ENCODE measurements around the gene KLHL22.

KLHL22 gene

DNA sequence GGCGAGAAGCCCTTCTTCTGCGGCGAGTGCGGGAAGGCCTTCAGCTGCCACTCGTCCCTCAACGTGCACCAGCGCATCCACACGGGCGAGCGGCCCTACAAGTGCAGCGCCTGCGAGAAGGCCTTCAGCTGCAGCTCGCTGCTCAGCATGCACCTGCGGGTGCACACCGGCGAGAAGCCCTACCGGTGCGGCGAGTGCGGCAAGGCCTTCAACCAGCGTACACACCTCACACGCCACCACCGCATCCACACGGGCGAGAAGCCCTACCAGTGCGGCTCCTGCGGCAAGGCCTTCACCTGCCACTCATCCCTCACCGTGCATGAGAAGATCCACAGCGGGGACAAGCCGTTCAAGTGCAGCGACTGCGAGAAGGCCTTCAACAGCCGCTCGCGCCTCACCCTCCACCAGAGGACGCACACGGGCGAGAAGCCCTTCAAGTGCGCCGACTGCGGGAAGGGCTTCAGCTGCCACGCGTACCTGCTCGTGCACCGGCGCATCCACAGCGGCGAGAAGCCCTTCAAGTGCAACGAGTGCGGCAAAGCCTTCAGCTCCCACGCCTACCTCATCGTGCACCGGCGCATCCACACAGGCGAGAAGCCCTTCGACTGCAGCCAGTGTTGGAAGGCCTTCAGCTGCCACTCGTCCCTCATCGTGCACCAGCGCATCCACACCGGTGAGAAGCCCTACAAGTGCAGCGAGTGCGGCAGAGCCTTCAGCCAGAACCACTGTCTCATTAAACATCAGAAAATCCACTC lies 89.5 kb downstream of the KLHL22 start:
- no peak for DNase-seq (ENCODE audit: low read depth)
- TF ChIP-seq, protein P1, sequence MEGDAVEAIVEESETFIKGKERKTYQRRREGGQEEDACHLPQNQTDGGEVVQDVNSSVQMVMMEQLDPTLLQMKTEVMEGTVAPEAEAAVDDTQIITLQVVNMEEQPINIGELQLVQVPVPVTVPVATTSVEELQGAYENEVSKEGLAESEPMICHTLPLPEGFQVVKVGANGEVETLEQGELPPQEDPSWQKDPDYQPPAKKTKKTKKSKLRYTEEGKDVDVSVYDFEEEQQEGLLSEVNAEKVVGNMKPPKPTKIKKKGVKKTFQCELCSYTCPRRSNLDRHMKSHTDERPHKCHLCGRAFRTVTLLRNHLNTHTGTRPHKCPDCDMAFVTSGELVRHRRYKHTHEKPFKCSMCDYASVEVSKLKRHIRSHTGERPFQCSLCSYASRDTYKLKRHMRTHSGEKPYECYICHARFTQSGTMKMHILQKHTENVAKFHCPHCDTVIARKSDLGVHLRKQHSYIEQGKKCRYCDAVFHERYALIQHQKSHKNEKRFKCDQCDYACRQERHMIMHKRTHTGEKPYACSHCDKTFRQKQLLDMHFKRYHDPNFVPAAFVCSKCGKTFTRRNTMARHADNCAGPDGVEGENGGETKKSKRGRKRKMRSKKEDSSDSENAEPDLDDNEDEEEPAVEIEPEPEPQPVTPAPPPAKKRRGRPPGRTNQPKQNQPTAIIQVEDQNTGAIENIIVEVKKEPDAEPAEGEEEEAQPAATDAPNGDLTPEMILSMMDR (IDR thresholded peaks at IDR 0.05; ENCODE audit: control insufficient read depth, insufficient read depth, low read depth, low read length, missing control alignments), result no peak
- no peak overlapping the region for H3K4me3 ChIP-seq (ENCODE audit: control insufficient read depth, low read depth, low read length)

DNA sequence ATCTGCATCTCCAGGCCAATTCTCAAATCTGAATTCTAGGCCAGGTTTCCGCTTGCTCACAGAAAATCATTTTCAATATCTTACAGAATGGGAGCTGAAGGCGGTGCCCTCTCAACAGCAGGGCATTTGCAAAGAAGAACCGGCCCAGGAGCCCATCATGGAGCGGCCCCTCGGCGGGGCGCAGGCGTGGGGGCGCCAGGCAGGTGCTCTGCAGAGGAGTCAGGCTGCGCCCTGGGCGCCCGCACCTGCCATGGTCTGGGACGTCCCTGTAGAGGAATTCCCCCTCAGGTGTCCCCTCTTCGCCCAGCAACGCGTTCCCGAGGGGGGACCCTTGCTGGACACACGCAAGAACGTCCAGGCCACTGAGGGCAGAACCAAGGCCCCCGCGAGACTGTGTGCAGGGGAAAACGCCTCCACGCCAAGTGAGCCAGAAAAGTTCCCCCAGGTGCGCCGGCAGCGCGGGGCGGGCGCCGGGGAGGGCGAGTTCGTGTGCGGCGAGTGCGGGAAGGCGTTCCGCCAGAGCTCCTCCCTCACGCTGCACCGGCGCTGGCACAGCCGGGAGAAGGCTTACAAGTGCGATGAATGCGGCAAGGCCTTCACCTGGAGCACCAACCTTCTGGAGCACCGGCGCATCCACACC lies 90.2 kb downstream of the KLHL22 start:
- TF ChIP-seq, protein P1 (IDR thresholded peaks at IDR 0.05; ENCODE audit: control insufficient read depth, insufficient read depth, low read depth, low read length, missing control alignments), result no peak
- H3K4me3 ChIP-seq (ENCODE audit: control insufficient read depth, low read depth, low read length), result no peak overlapping the region
- no peak for DNase-seq (ENCODE audit: low read depth)

DNA sequence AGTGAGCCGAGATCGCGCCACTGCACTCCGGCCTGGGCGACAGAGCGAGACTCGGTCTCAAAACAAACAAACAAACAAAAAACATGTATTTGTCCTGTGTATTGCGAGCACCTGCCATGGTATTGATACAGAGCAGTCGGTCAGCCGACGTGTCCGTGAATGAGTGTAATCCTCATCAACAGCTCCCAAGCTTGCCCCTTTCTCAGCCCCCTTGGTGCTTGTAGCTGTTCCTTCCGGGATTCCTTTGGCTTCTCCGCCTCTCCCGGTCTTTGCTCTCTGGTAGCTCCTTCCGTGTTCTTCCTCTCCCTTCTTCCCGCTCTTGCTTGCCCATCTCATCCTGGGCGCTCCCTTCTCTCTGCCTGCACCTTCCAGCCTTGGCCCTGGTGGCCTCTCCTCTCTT lies 90.7 kb downstream of the KLHL22 start:
- TF ChIP-seq, protein P1 (IDR thresholded peaks at IDR 0.05; ENCODE audit: control insufficient read depth, insufficient read depth, low read depth, low read length, missing control alignments), result no peak
- DNase-seq (ENCODE audit: low read depth), result no peak
- no peak overlapping the region for H3K4me3 ChIP-seq (ENCODE audit: control insufficient read depth, low read depth, low read length)

DNA sequence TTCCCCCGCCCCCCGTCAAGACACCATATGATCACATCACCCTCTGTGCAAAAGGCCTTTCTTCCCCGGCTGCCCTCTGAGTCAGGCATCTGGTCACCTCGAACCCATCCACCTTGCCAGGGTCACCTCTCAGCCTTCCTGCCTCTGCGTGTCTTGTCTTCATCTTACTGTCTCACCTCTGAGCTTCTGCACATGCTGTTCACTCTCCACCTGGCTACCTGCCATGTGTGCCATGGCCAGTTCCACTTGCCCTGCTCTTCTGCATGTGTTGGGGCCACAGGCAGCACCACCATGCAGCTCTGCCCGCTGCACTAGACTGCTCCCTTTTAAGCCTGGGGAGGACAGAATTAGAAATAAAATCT lies 91.8 kb downstream of the KLHL22 start:
- no peak overlapping the region for H3K4me3 ChIP-seq (ENCODE audit: control insufficient read depth, low read depth, low read length)
- TF ChIP-seq, protein P1 (IDR thresholded peaks at IDR 0.05; ENCODE audit: control insufficient read depth, insufficient read depth, low read depth, low read length, missing control alignments), result no peak
- no peak for DNase-seq (ENCODE audit: low read depth)

DNA sequence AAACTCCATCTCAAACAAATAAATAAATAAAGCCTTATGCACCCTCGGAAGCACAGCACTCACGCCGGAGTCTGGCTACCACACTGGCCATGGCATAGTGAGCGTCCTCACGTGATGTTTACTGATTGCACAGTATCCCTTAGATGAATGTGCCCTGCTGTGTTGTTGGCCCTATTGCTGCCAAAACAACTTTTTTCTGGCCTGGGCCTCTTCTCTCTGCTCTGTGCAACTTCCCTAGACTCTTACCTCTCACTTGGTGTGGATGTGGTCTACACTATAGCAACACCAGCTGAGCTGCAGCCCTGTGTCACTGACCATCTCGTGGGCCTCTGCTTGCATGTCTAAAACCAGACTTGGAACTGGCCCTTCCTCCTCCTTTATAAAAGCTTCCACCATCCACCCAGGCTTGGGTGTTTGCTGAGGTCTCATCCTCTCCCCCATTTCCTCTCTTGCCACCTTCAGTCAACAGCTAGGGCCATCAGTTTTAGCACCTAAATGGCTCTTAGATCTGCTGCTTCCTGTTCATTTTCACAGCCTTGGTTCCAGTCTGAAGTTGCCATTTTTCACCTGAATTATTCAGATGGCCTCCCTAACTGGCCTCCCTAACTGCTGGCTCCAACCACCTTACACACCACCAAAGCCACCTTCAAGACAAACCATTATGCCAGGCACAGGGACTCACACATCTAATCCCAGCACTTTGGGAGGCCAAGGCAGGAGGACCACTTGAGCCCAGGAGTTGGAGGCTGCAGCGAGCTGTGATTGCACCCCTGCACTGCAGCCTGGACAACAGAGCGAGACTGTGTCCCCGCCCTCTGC lies 92.4 kb downstream of the KLHL22 start:
- TF ChIP-seq, protein P1 (IDR thresholded peaks at IDR 0.05; ENCODE audit: control insufficient read depth, insufficient read depth, low read depth, low read length, missing control alignments), result no peak
- H3K4me3 ChIP-seq (ENCODE audit: control insufficient read depth, low read depth, low read length), result no peak overlapping the region
- DNase-seq (ENCODE audit: low read depth), result no peak

DNA sequence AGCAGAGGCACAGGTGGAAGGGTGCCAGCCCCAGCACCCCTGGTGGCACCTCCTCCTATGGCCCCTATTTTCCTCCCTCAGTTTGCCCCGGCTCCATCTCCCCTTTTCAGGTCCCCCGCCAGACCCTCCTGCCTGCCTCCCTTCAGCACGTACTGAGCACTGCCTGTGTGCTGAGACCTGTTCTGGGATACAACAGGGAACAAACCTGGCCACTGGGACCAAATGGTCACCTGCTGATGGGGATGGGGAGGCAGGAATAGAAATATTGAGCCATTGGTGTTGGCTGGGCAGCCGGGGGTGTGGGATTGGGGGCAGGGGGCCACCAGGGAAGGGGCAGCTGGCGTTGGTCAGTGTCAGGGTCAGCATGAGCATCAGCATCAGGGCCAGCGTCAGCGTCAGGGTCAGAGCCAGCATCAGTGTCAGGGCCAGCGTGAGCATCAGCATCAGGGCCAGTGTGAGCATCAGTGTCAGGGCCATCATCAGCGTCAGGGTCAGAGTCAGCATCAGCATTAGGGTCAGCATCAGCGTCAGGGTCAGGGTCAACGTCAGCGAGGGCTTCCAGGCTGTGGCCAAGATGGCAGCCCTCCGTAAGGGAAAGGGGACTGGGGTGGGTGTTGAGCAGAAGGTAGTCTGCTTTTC lies 94.1 kb downstream of the KLHL22 start:
- TF ChIP-seq, protein P1 (IDR thresholded peaks at IDR 0.05; ENCODE audit: control insufficient read depth, insufficient read depth, low read depth, low read length, missing control alignments), result no peak
- H3K4me3 ChIP-seq (ENCODE audit: control insufficient read depth, low read depth, low read length), result no peak overlapping the region
- DNase-seq (ENCODE audit: low read depth), result no peak
